Measurements from ENCODE around the gene WT1. TPM values are rescaled to one million over a fixed set of nuclear protein-coding genes. Genes with fewer than 3 reads are reported as not detected.

WT1 gene
- not detected in 2 replicates for total RNA-seq

GRCh38 chr11:32435511-32435941, at the start of gene WT1:
TSS of gene WT1 (minus strand) at chr11:32435539.

Other genes starting within 250 kb of the WT1 start
- gene EIF3M, start 148.3 kb upstream of the WT1 start, total RNA-seq: 624 and 753 TPM in 2 replicates